DOHH2 (cell line): ENCODE measurements around the gene FN1.

Experiments
- H3F3A ChIP-seq: fragments of 200-600 bp; sonication (generic), shearing (Covaris generic); 2 replicates; pipeline ENCODE4 v1.6.0; 2016; ENCODE audit warnings: antibody characterized with exemption, mild to moderate bottlenecking; ENCODE audit not compliant: control insufficient read depth, insufficient read depth
- H3K27ac ChIP-seq: fragments of 200-600 bp; sonication (generic); 2 replicates; pipeline ENCODE4 v1.5.1; 2014; ENCODE audit warnings: low read depth, mild to moderate bottlenecking, low read length, moderate library complexity
- H3K27me3 ChIP-seq: fragments of 200-600 bp; sonication (generic); 2 replicates; pipeline ENCODE4 v1.6.1; 2014; ENCODE audit warnings: mild to moderate bottlenecking, low read length, mixed read lengths; ENCODE audit not compliant: control insufficient read depth
- H3K36me3 ChIP-seq: fragments of 200-600 bp; sonication (generic); 2 replicates; pipeline ENCODE4 v1.6.1; 2014; ENCODE audit warnings: mild to moderate bottlenecking, low read length, moderate library complexity, mixed read lengths; ENCODE audit not compliant: control insufficient read depth
- H3K4me1 ChIP-seq: fragments of 200-600 bp; sonication (generic); 2 replicates; pipeline ENCODE4 v1.6.1; 2014; ENCODE audit warnings: mild to moderate bottlenecking, low read length, mixed read lengths; ENCODE audit not compliant: control insufficient read depth
- H3K4me2 ChIP-seq: fragments of 200-600 bp; sonication (generic); 2 replicates; pipeline ENCODE4 v1.6.0; 2014; ENCODE audit warnings: mild to moderate bottlenecking, low read length, moderate library complexity
- H3K4me3 ChIP-seq: fragments of 200-600 bp; sonication (generic); 2 replicates; pipeline ENCODE4 v1.5.1; 2014; ENCODE audit warnings: mild to moderate bottlenecking, low read length, mixed read lengths
- H3K79me2 ChIP-seq: fragments of 200-600 bp; sonication (generic); 2 replicates; pipeline ENCODE4 v1.6.1; 2014; ENCODE audit warnings: mild to moderate bottlenecking, low read length, mixed read lengths; ENCODE audit not compliant: control insufficient read depth
- H3K9me2 ChIP-seq: fragments of 200-600 bp; sonication (generic); replicated peaks from 2 replicates; pipeline ENCODE4 v1.6.1; 2014; ENCODE audit warnings: mild to moderate bottlenecking, low read length, mixed read lengths; ENCODE audit not compliant: control insufficient read depth
- H3K9me3 ChIP-seq: fragments of 200-600 bp; sonication (generic); 2 replicates; pipeline ENCODE4 v1.6.1; 2014; ENCODE audit warnings: antibody characterized with exemption, low read length, mixed read lengths; ENCODE audit not compliant: control insufficient read depth, insufficient read depth
- H4K20me1 ChIP-seq: fragments of 200-600 bp; sonication (generic); 2 replicates; pipeline ENCODE4 v1.6.0; 2014; ENCODE audit warnings: low read depth, mild to moderate bottlenecking, antibody characterized with exemption, low read length, moderate library complexity; ENCODE audit not compliant: control insufficient read depth, insufficient read depth
- CTCF ChIP-seq: fragments of 200-600 bp; sonication (generic); IDR thresholded peaks from one replicate; pipeline ENCODE4 v1.5.1; 2014; ENCODE audit warnings: antibody characterized with exemption, mild to moderate bottlenecking, low read depth, low read length; ENCODE audit not compliant: poor library complexity, severe bottlenecking
- EZH2phosphoT487 ChIP-seq: fragments of 200-600 bp; sonication (generic); IDR thresholded peaks from 2 replicates; pipeline ENCODE4 v1.6.1; 2017; ENCODE audit warnings: borderline replicate concordance, mild to moderate bottlenecking, antibody characterized with exemption, low read length, moderate library complexity, mixed read lengths

FN1 gene

GRCh38 chr2:215363039-215363438 is 72.8 kb downstream of the FN1 start:
- Histone ChIP-seq H4K20me1 (no peaks in the 10 kb centered on the region), H3K9me2 (no peaks in the 10 kb centered on the region), H3K79me2 (no peaks in the 10 kb centered on the region), H3K9me3 (no peaks in the 10 kb centered on the region), H3F3A (no peaks in the 10 kb centered on the region), H3K36me3 (peaks cover 37% of the 10 kb centered on the region), H3K4me2 (no peak overlapping the region), H3K4me1 (no peaks in the 10 kb centered on the region), H3K27ac (no peak overlapping the region), H3K4me3 (no peak overlapping the region), H3K27me3 (no peaks in the 10 kb centered on the region)
- TF ChIP-seq CTCF (no peak), EZH2phosphoT487 (no peak)

- no peak overlapping the region for H3K4me2 ChIP-seq
- no peaks in the 10 kb centered on the region for H3K4me1 ChIP-seq
- no peaks in the 10 kb centered on the region for H3K9me3 ChIP-seq
- H3K27me3 ChIP-seq, result no peaks in the 10 kb centered on the region
- H4K20me1 ChIP-seq, result no peaks in the 10 kb centered on the region
- H3F3A ChIP-seq, result no peaks in the 10 kb centered on the region
- no peak overlapping the region for H3K27ac ChIP-seq
- no peak overlapping the region for H3K4me3 ChIP-seq
- peaks cover 33% of the 10 kb centered on the region for H3K36me3 ChIP-seq
- H3K79me2 ChIP-seq, result no peaks in the 10 kb centered on the region
- TF ChIP-seq EZH2phosphoT487 (no peak), CTCF (no peak)
- H3K9me2 ChIP-seq, result no peaks in the 10 kb centered on the region
These were observed 73.3 kb downstream of the FN1 start for GRCh38 chr2:215362562-215362904.

GRCh38 chr2:215361876-215362561 is 73.8 kb downstream of the FN1 start:
- Histone ChIP-seq H3K36me3 (peaks cover 36% of the 10 kb centered on the region), H3K4me3 (no peak overlapping the region), H3K79me2 (no peaks in the 10 kb centered on the region)

More at GRCh38 chr2:215361876-215362561, 73.8 kb downstream of the FN1 start:
- Histone ChIP-seq H3F3A (no peaks in the 10 kb centered on the region), H3K9me2 (no peaks in the 10 kb centered on the region), H3K9me3 (no peaks in the 10 kb centered on the region), H3K4me1 (no peaks in the 10 kb centered on the region), H4K20me1 (no peaks in the 10 kb centered on the region), H3K27ac (no peak overlapping the region), H3K27me3 (no peaks in the 10 kb centered on the region), H3K4me2 (no peak overlapping the region)
- TF ChIP-seq EZH2phosphoT487 (no peak), CTCF (no peak)
